Measurements from ENCODE around the gene MYL12B.
A peak's percentile ranks its signal among the peaks of the same experiment; 100 is the strongest.
"Not testable (repeated sequence)": the region's sequence is repeated elsewhere in the genome, so short reads cannot be mapped to it uniquely, and the experiment has no call there.

Gene MYL12B

GRCh38 chr18:3261373-3262233 lies at the start of gene MYL12B:
TSS of gene MYL12B (plus strand) at chr18:3262133. CDS start at chr18:3272899, 10,766 bp downstream.
- peak; percentile 88 for DNase-seq

DNA sequence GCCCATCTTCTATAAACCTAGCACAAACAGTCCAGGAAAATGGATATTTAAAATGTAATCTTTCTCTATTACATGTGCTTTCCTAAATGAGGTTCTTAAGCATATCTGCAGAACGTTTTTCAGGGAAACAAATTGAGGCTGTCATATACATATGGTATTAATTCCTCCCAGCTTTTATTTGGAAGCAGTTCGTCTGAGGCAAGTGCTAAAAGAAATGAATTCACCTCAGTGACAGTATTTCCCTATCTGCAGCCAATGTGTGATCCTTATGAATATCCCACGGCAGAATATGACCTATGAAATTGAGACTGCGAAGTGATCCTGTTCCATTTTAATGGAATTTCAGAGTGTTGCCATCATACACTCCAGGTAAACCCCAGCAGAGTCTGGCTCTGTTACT lies 49.3 kb upstream of the MYL12B start:
- DNase-seq, result no peak

DNA sequence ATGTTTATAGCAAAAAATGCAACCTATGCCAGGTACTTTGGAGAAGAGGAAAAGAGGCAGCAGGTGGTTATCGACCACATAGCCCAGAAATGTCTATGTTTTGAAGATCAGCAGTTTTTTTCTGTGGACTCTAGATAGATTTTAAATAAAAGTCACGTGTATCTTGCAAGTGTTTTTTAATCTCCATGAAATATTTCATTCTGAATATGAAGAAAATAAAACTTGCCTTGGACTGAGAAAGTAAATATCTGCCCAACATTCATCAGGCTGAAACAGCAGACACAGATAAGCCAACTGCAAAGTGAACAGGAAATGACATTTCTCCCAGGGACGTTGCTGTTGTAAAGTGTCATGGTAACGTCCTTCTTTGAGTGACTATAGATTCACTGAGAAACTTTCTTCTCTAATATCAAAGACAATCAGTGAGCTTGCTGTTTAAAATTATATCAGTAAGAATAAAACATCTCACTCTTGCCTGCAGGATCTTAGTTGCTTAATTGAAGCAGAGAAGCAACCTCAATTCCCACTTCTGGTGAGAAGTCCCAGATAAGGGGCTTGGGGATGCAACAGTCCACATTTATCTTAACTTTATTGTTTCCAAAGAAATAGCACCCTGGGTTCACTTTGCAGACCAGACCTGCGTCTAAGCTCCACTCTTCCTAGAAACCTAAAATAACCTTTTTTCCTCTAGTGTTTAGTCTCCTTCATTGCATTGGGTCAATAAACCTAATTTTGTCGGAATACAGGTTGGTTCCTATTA lies 48.5 kb upstream of the MYL12B start:
- DNase-seq, result no peak

- no peak for DNase-seq
Observed at GRCh38 chr18:3214855-3215637, 46.9 kb upstream of the MYL12B start.

- DNase-seq, result no peak
Observed at GRCh38 chr18:3216987-3217386, 44.9 kb upstream of the MYL12B start.

GRCh38 chr18:3217948-3218647 lies 43.8 kb upstream of the MYL12B start:
- DNase-seq, result no peak

- no peak for DNase-seq
Observed at GRCh38 chr18:3218819-3219218, 43.1 kb upstream of the MYL12B start.

- DNase-seq, result no peak
Observed at GRCh38 chr18:3219241-3219630, 42.7 kb upstream of the MYL12B start.

GRCh38 chr18:3219631-3220335 lies 42.1 kb upstream of the MYL12B start, which contains the start of gene MYOM1:
TSS of gene MYOM1 (minus strand) at chr18:3219968. CDS start at chr18:3215223, 4,745 bp downstream.
- peak; percentile 37 for DNase-seq

DNA sequence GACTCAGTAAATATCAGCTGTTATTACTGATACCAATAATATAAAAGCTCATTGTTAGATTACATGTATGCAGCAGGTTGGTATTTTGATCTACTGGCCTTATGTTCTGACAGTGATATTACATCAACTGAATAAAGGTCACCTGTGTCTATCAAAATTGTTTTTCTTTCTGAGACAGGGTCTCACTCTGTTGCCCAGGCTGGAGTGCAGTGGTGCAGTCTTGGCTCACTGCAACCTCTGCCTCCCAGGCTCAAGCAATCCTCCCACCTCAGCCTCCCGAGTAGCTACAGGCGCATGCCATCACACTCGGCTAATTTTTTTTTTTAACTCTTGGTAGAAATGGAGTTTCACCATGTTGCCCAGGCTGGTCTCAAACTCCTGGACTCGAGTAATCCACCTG lies 41.1 kb upstream of the MYL12B start:
- not testable (repeated sequence) for DNase-seq

DNA sequence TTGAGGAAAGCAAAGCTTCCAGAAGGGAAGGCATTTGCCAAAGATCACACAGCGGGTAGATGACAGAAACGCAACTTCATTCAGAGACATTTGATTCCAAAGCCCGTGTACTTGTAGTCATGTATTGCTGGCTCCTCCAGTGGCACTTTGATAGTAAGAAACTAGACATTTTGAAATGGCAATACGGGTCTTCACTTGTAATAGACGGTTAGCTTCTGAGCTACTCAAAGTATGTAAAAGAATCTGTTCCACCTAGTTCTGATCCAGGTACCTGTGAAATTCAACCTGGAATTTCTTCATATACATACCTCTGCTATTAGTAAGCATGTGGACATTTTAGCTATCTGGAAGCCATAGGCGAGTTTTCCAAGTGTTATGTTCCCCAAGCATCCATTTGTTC lies 40.4 kb upstream of the MYL12B start:
- DNase-seq, result no peak

GRCh38 chr18:3223356-3223755 lies 38.6 kb upstream of the MYL12B start:
- DNase-seq, result no peak

- no peak for DNase-seq
Observed at GRCh38 chr18:3224223-3224622, 37.7 kb upstream of the MYL12B start.

DNA sequence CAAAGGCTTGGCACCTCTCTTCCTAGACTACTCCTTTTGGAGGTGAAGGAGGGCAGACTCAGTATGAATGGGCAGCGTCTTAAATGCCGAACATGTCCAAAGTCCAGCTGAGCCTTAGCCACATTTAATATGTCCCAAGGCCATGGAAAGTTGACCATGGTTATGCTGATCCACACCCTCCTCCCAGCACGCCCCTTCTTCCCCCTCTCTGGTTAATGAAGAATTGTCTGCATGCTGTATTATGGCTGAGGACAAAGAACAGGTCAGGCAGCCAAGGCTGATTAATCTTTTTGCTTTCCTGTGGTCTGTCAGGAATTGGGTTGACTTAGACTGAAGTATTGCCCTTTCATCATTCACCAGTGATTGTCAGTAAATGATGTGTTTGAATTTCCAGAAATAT lies 36.3 kb upstream of the MYL12B start:
- no peak for DNase-seq

DNA sequence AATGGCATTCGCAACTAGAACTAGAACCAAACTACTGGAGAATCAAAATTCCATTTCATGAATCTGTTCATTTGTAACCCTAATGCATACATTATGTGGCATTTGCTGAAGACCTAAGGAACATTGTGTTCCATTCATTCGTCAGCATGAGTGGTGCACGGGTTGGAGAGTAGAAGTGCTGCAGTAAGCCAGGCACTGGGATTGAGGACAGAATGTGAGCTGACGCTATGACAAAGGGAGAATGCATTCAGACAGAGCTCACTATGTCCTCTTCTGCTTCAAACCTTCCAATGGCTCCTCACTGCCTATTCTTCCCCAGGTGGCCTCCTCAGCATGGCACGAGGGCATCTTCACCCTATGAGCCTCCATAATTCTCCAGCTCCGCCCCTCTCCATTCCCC lies 35.9 kb upstream of the MYL12B start:
- no peak for DNase-seq

DNA sequence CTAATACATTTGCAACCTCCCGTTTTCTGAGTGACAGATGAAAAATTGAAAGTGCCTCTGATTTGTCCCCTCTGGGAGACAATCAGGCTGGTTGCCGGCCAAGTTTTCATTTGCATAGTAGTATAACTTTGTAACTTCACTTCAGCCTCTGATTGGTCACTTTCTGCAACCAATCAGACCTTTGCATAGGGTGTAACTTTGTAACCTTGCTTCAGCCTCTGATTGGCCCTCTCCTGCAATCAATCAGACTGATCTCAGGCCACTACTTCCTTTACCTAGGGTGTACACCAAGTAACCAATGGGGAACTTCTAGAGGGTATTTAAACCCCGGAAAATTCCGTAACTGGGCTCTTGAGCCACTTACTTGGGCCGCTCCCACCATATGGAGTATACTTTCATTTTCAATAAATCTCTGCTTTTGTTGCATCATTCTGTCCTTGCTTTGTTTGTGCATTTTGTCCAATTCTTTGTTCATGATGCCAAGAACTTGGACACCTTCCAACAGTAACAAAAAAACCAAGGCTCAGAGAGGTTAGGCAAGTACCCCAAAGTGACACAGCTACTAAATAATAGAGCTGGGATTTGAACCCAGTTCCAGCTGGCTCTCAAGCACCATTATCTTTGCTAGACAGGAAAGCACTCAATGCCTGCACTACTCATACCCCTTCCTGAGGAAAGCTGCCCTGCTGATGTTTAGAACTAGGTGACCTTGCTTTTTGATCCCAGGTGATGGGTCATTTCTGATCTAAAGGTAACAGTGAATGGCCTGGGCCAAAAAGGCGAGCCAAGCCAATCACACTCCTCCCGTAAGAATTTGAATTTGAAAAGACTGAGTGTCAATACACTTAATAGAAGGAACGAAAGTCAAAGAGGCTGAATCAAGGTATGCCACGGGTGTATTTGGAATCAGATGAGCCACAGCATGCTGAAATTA lies 31.3 kb upstream of the MYL12B start:
- DNase-seq, result no peak

DNA sequence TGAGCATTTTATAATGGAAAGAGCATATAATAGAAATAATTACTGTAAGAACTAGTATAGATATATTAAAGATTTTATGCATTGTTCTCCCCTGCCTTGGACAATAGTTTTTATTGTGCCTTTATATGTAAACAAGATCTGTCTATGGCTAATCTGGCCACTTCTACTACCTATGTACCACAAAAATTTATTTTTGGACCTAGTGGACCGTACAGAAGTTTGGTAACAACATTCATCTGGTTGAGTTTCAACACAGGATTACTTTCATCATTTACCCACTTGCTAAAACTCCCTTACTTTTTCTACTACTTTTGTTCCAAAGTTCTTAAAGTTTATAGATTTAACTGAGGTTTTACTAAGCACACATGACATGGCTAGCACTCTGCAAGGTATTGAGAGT lies 28.9 kb upstream of the MYL12B start:
- no peak for DNase-seq

DNA sequence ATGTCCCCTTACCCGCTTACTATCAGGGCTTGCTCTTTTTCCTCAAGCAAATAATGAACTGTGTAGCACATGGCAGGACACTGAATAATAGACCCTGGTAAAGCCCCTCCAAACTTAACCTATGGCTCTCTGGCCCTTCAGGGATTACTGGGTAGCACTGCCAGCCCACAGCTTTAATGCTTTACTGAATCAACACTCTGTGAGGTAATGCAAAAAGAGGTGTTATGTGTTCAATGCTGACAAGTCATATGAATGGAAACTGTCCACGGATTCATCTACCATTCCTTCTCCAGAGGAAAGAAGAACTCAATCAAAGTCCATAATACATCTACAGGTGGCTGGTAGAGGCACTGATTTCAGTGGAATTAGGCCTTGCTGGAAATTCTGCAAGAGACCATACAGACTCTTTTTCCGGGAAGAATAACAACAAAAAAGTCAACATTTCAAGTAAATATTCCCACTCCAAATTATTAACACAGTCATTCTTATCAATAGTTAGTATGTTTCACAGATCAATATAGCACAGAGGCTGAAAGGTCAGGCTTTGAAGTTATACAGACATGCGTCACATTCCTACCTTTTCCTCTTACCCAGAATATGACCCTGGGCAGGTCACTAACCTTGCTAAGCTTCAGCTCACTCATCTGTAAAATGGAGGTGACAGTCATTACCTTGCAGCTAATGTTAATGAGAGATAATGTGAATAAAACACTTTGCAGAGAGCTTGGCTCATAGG lies 28.3 kb upstream of the MYL12B start:
- no peak for DNase-seq

DNA sequence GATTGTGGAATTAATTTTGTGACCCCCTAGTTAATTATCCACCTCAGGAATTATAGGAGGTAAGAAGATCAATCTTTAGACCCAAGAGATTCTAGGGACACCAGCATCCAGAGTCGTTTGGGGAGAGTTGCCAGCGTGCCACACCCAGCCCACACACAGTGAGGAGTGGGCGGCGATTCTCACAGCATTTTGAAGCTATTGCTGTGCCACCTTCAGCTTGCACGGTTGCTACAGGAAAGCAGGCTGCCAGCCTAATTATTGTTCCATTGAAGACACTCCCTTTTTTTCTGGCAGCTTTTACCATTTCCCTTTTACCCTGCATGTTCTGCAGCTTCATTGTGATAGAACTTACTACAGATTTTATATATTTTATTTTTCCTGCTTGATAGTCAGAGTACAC lies 27.5 kb upstream of the MYL12B start:
- DNase-seq, result no peak

- no peak for DNase-seq
Observed at GRCh38 chr18:3235846-3236245, 26.1 kb upstream of the MYL12B start.
